ENCODE measurements around the gene CGNL1.

DNA sequence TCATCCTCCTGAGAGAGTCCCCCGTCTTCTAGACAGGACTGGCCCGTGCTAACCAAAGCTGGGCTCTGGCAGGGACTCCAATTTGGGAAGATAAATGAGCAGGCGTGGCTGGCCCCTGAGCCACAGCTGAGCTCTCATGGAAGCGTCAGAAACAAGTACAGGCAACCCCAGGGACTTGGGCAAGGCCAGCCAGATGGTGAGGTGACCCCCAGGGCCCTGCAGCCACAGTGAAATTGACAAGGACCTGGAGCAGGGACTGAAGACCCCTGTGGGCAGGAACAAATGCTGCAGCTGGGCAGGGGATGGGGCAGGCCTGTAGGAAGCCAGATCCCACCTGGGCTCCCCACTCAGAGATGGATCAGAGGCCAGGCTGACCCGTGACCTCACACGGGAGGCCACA, 32.8 kb upstream of the CGNL1 start:
- TF ChIP-seq, protein P1, sequence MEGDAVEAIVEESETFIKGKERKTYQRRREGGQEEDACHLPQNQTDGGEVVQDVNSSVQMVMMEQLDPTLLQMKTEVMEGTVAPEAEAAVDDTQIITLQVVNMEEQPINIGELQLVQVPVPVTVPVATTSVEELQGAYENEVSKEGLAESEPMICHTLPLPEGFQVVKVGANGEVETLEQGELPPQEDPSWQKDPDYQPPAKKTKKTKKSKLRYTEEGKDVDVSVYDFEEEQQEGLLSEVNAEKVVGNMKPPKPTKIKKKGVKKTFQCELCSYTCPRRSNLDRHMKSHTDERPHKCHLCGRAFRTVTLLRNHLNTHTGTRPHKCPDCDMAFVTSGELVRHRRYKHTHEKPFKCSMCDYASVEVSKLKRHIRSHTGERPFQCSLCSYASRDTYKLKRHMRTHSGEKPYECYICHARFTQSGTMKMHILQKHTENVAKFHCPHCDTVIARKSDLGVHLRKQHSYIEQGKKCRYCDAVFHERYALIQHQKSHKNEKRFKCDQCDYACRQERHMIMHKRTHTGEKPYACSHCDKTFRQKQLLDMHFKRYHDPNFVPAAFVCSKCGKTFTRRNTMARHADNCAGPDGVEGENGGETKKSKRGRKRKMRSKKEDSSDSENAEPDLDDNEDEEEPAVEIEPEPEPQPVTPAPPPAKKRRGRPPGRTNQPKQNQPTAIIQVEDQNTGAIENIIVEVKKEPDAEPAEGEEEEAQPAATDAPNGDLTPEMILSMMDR (IDR thresholded peaks at IDR 0.05; ENCODE audit: low read length) = no peak
- no peak for TF ChIP-seq EZH2 (optimal IDR thresholded peaks at IDR 0.05; ENCODE audit: low read depth, low read length)
